ENCODE data around the gene EFCAB6. TPM values are rescaled to one million over a fixed set of nuclear protein-coding genes. Genes with fewer than 3 reads are reported as not detected.

EFCAB6 gene
- total and polyA plus RNA-seq, 2 donors (not counting 1 experiment from before 2014, with no cell fraction given): 0.07 to 0.10 TPM

GRCh38 chr22:43736651-43737050, 75.5 kb downstream of the EFCAB6 start:
- no peaks in the 10 kb centered on the region for H3K4me1 ChIP-seq (ENCODE audit: control insufficient read depth in 2 of 2, insufficient read depth in 2 of 2, low read length in 2 of 2)
- H3K4me1 Mint-ChIP-seq: no peaks in the 10 kb centered on the region
- H4K20me1 ChIP-seq (ENCODE audit: control insufficient read depth, insufficient read depth, low read length, poor library complexity, severe bottlenecking): no peaks in the 10 kb centered on the region
- peaks cover 0 to 3% (median 0%) of the 10 kb centered on the region in 4 experiments for H3K27me3 ChIP-seq (replicated peaks in 1 of 4; ENCODE audit: control extremely low read depth in 1 of 4, control insufficient read depth in 3 of 4, insufficient read depth in 4 of 4, low read length in 3 of 4)
- ChIA-PET POLR2A (no interaction called here), CTCF (no interaction called here)
- H2AFZ ChIP-seq (ENCODE audit: insufficient read depth, low read depth, low read length, poor library complexity, severe bottlenecking): no peak overlapping the region
- intact Hi-C loops (cut with micrococcal nuclease): no loop called here
- DNase-seq (no peak), ATAC-seq (ENCODE audit: low read depth) (no peak)
- no peaks in the 10 kb centered on the region for H3K27me3 Mint-ChIP-seq
- H3K4me3 ChIP-seq (ENCODE audit: control extremely low read depth in 1 of 5, extremely low read depth in 1 of 5, insufficient read depth in 1 of 5, low read depth in 2 of 5, low read length in 4 of 5): no peak overlapping the region
- H3K9me3 ChIP-seq (ENCODE audit: control extremely low read depth in 1 of 3, control insufficient read depth in 2 of 3, insufficient read depth in 1 of 3, low read length in 2 of 3): no peaks in the 10 kb centered on the region
- H3K36me3 ChIP-seq (replicated peaks in 1 of 2; ENCODE audit: control extremely low read depth in 1 of 2, control insufficient read depth in 1 of 2, extremely low read depth in 1 of 2, insufficient read depth in 2 of 2, low read length in 1 of 2): no peaks in the 10 kb centered on the region
- H3K27ac ChIP-seq (ENCODE audit: low read length in 2 of 2): no peak overlapping the region
- no peak overlapping the region for H3K4me3 Mint-ChIP-seq
- 94% methylated on average over 7 of the region's 7 CpGs for WGBS (ENCODE audit: insufficient coverage)
- no peaks in the 10 kb centered on the region for H3K79me2 ChIP-seq (ENCODE audit: control insufficient read depth, insufficient read depth, low read length)
- H3K9me3 Mint-ChIP-seq (ENCODE audit: insufficient read depth): no peaks in the 10 kb centered on the region
- no peak overlapping the region for H3K9ac ChIP-seq (ENCODE audit: low read length)
- TF ChIP-seq EZH2 (IDR thresholded peaks at IDR 0.05; ENCODE audit: borderline replicate concordance, insufficient read depth, low read depth, low read length, poor library complexity, severe bottlenecking): no peak
- no peak for TF ChIP-seq CTCF (IDR thresholded peaks at IDR 0.05)
- no peak overlapping the region for H3K27ac Mint-ChIP-seq
- H3K4me2 ChIP-seq (replicated peaks; ENCODE audit: low read depth, low read length, poor library complexity, severe bottlenecking): no peak overlapping the region

GRCh38 chr22:43734370-43735150, 77.5 kb downstream of the EFCAB6 start:
- POLR2A ChIA-PET: no interaction called here

More at GRCh38 chr22:43734370-43735150, 77.5 kb downstream of the EFCAB6 start:
- H2AFZ ChIP-seq (ENCODE audit: insufficient read depth, low read depth, low read length, poor library complexity, severe bottlenecking): no peak overlapping the region
- no peak overlapping the region for H3K9ac ChIP-seq (ENCODE audit: low read length)
- no peaks in the 10 kb centered on the region for H3K9me3 ChIP-seq (ENCODE audit: control extremely low read depth in 1 of 3, control insufficient read depth in 2 of 3, insufficient read depth in 1 of 3, low read length in 2 of 3)
- H3K36me3 ChIP-seq (replicated peaks in 1 of 2; ENCODE audit: control extremely low read depth in 1 of 2, control insufficient read depth in 1 of 2, extremely low read depth in 1 of 2, insufficient read depth in 2 of 2, low read length in 1 of 2): no peaks in the 10 kb centered on the region
- H3K4me1 ChIP-seq (ENCODE audit: control insufficient read depth in 2 of 2, insufficient read depth in 2 of 2, low read length in 2 of 2): no peaks in the 10 kb centered on the region
- no peaks in the 10 kb centered on the region for H4K20me1 ChIP-seq (ENCODE audit: control insufficient read depth, insufficient read depth, low read length, poor library complexity, severe bottlenecking)
- ATAC-seq (ENCODE audit: low read depth) (no peak), DNase-seq (no peak)
- H3K27ac ChIP-seq (ENCODE audit: low read length in 2 of 2): no peak overlapping the region
- WGBS (ENCODE audit: insufficient coverage): 92% methylated on average over 2 of the region's 9 CpGs
- Mint-ChIP-seq H3K9me3 (ENCODE audit: insufficient read depth) (no peaks in the 10 kb centered on the region), H3K27ac (no peak overlapping the region), H3K27me3 (peaks cover 5% of the 10 kb centered on the region), H3K4me1 (no peaks in the 10 kb centered on the region), H3K4me3 (no peak overlapping the region)
- H3K79me2 ChIP-seq (ENCODE audit: control insufficient read depth, insufficient read depth, low read length): no peaks in the 10 kb centered on the region
- CTCF ChIA-PET: no interaction called here
- no peak overlapping the region for H3K4me3 ChIP-seq (ENCODE audit: control extremely low read depth in 1 of 5, extremely low read depth in 1 of 5, insufficient read depth in 1 of 5, low read depth in 2 of 5, low read length in 4 of 5)
- intact Hi-C loops (cut with micrococcal nuclease): no loop called here
- TF ChIP-seq EZH2 (IDR thresholded peaks at IDR 0.05; ENCODE audit: borderline replicate concordance, insufficient read depth, low read depth, low read length, poor library complexity, severe bottlenecking) (no peak), CTCF (IDR thresholded peaks at IDR 0.05) (no peak)
- peaks cover 0 to 2% (median 0%) of the 10 kb centered on the region in 4 experiments for H3K27me3 ChIP-seq (replicated peaks in 1 of 4; ENCODE audit: control extremely low read depth in 1 of 4, control insufficient read depth in 3 of 4, insufficient read depth in 4 of 4, low read length in 3 of 4)
- H3K4me2 ChIP-seq (replicated peaks; ENCODE audit: low read depth, low read length, poor library complexity, severe bottlenecking): no peak overlapping the region
